Endodermal cell (in vitro differentiated cells): ENCODE measurements around the gene MSMP. TPM values are rescaled to one million over a fixed set of nuclear protein-coding genes. Genes with fewer than 3 reads are reported as not detected.

Experiments
- DNase-seq: peaks from one replicate; pipeline ENCODE4 v3.0.0-alpha.2; 2017
- H3K27ac ChIP-seq: 2 replicates; pipeline ENCODE4 v1.5.1; 2013; ENCODE audit warnings: mild to moderate bottlenecking, low read depth, low read length, moderate library complexity
- H3K27me3 ChIP-seq: 2 replicates; pipeline ENCODE4 v1.6.1; 2013; ENCODE audit warnings: mild to moderate bottlenecking, low read length, moderate library complexity; ENCODE audit not compliant: insufficient read depth, control insufficient read depth, poor library complexity, severe bottlenecking
- H3K36me3 ChIP-seq: 2 replicates; pipeline ENCODE4 v1.7.0; 2013; ENCODE audit warnings: mild to moderate bottlenecking, low read length, moderate library complexity; ENCODE audit not compliant: control insufficient read depth, insufficient read depth
- H3K4me1 ChIP-seq: one replicate; pipeline ENCODE4 v1.7.0; 2013; ENCODE audit warnings: low read length; ENCODE audit not compliant: control insufficient read depth, insufficient read depth
- H3K4me3 ChIP-seq: 2 replicates; pipeline ENCODE4 v1.5.1; 2013; ENCODE audit warnings: mild to moderate bottlenecking, low read length, moderate library complexity
- H3K9ac ChIP-seq: 2 replicates; pipeline ENCODE4 v1.6.1; 2013; ENCODE audit warnings: mild to moderate bottlenecking, low read length, moderate library complexity; ENCODE audit not compliant: poor library complexity, severe bottlenecking; ENCODE audit errors: extremely low read depth
- H3K9me3 ChIP-seq: 2 replicates; pipeline ENCODE4 v1.6.1; 2013; ENCODE audit warnings: mild to moderate bottlenecking, low read length, moderate library complexity; ENCODE audit not compliant: control insufficient read depth
- H3K27ac Mint-ChIP-seq: 2 replicates; pipeline ENCODE4 v1.8.0; 2020; ENCODE audit warnings: mixed read lengths
- H3K27me3 Mint-ChIP-seq: 2 replicates; pipeline ENCODE4 v1.8.0; 2021; ENCODE audit warnings: mild to moderate bottlenecking, mixed read lengths; ENCODE audit not compliant: insufficient read depth
- H3K36me3 Mint-ChIP-seq: 2 replicates; pipeline ENCODE4 v1.8.0; 2020; ENCODE audit warnings: low read depth, mixed read lengths
- H3K4me1 Mint-ChIP-seq: 2 replicates; pipeline ENCODE4 v1.8.0; 2020; ENCODE audit warnings: mixed read lengths
- H3K4me3 Mint-ChIP-seq: 2 replicates; pipeline ENCODE4 v1.8.0; 2020; ENCODE audit warnings: mild to moderate bottlenecking, moderate library complexity, mixed read lengths
- H3K9me3 Mint-ChIP-seq: 2 replicates; pipeline ENCODE4 v1.8.0; 2020; ENCODE audit warnings: mild to moderate bottlenecking, mixed read lengths
- CTCF ChIP-seq: fragments of 200-600 bp; sonication (generic); conservative IDR thresholded peaks from 2 replicates; pipeline ENCODE4 v1.5.0; 2021; ENCODE audit warnings: antibody characterized with exemption, mild to moderate bottlenecking
- WGBS, 2 experiments: methylation state at CpG; one replicate each; pipeline versions ENCODE4 v1.1.5 to v1.1.7; 2013; ENCODE audit warnings: missing lambda C conversion rate in 2 of 2, mixed read lengths in 1 of 2; ENCODE audit not compliant: insufficient coverage in 1 of 2, insufficient read length in 1 of 2; 5-methylcytosine and 5-hydroxymethylcytosine counted together
- total RNA-seq, 2 donors: library from RNA; stranded (reverse); fragmentation: NEBNext Ultra II Directional in 1 of 2; extraction: Animal tissue kit (Norgen Biotek cat#: 25700) in 1 of 2; gene quantifications; 2 replicates in 1 of 2; 3 replicates in 1 of 2; pipeline ENCODE4 v1.2.1, GENCODE V29; 2021

MSMP gene
- total RNA-seq, 2 donors from 2014 or later, result 0.66 TPM; not detected in 1

GRCh38 chr9:35748858-35749514, 5.1 kb downstream of the MSMP start, which contains the start of the genes GBA2 and RGP1:
TSS of gene GBA2 (minus strand) at chr9:35749228. CDS start at chr9:35748704, 524 bp downstream.
TSS of gene RGP1 (plus strand) at chr9:35749287. CDS start at chr9:35749756, 469 bp downstream.
- Histone ChIP-seq H3K4me1 (no peaks in the 10 kb centered on the region), H3K27me3 (no peaks in the 10 kb centered on the region), H3K27ac (no peak within 1 kb of the TSS), H3K36me3 (peaks cover 50% of the 10 kb centered on the region), H3K9ac (peak within 1 kb of the TSS; percentile 77), H3K4me3 (peak within 1 kb of the TSS; percentile 94), H3K9me3 (no peaks in the 10 kb centered on the region)
- H3K27ac Mint-ChIP-seq, result peak within 1 kb of the TSS; percentile 92
- H3K9me3 Mint-ChIP-seq, result no peaks in the 10 kb centered on the region
- H3K4me3 Mint-ChIP-seq, result peak within 1 kb of the TSS; percentile 92
- no peaks in the 10 kb centered on the region for H3K27me3 Mint-ChIP-seq
- DNase-seq, result peak; percentile 93
- H3K36me3 Mint-ChIP-seq, result peaks cover 39% of the 10 kb centered on the region
- peaks cover 24% of the 10 kb centered on the region for H3K4me1 Mint-ChIP-seq
- 0% methylated on average over 20 to 69 of the region's 69 CpGs for WGBS, 2 experiments
- TF ChIP-seq CTCF, result no peak

- Mint-ChIP-seq H3K27ac (peak overlapping the region; percentile 92), H3K36me3 (peaks cover 39% of the 10 kb centered on the region)
Observed at GRCh38 chr9:35748242-35748857, 5.7 kb downstream of the MSMP start.

GRCh38 chr9:35746583-35746982, 7.5 kb downstream of the MSMP start:
- Mint-ChIP-seq H3K4me1 (peaks cover 24% of the 10 kb centered on the region), H3K9me3 (no peaks in the 10 kb centered on the region), H3K27me3 (no peaks in the 10 kb centered on the region), H3K27ac (no peak overlapping the region), H3K4me3 (peak overlapping the region; percentile 92), H3K36me3 (peaks cover 48% of the 10 kb centered on the region)
- no peak for TF ChIP-seq CTCF
- no peaks in the 10 kb centered on the region for H3K4me1 ChIP-seq
- H3K27ac ChIP-seq, result no peak overlapping the region
- peaks cover 50% of the 10 kb centered on the region for H3K36me3 ChIP-seq
- 75 to 84% methylated on average over 3 of the region's 3 CpGs for WGBS, 2 experiments
- no peaks in the 10 kb centered on the region for H3K9me3 ChIP-seq
- peak overlapping the region; percentile 94 for H3K4me3 ChIP-seq
- no peak overlapping the region for H3K9ac ChIP-seq
- DNase-seq, result no peak
- H3K27me3 ChIP-seq, result no peaks in the 10 kb centered on the region

More at GRCh38 chr9:35748242-35748857, 5.7 kb downstream of the MSMP start:
- Histone ChIP-seq H3K36me3 (peaks cover 50% of the 10 kb centered on the region), H3K9ac (peak overlapping the region; percentile 77), H3K9me3 (no peaks in the 10 kb centered on the region), H3K4me3 (peak overlapping the region; percentile 94), H3K27ac (no peak overlapping the region), H3K4me1 (no peaks in the 10 kb centered on the region), H3K27me3 (no peaks in the 10 kb centered on the region)
- H3K27me3 Mint-ChIP-seq, result no peaks in the 10 kb centered on the region
- H3K4me1 Mint-ChIP-seq, result peaks cover 24% of the 10 kb centered on the region
- H3K4me3 Mint-ChIP-seq, result peak overlapping the region; percentile 92
- no peak for DNase-seq
- 0 to 1% methylated on average over 11 to 24 of the region's 24 CpGs for WGBS, 2 experiments
- H3K9me3 Mint-ChIP-seq, result no peaks in the 10 kb centered on the region
- no peak for TF ChIP-seq CTCF
